HepG2 (cell line): ENCODE data around the gene ELP4. TPM values are rescaled to one million over a fixed set of nuclear protein-coding genes. Genes with fewer than 3 reads are reported as not detected.

ENCODE experiments used
- ATAC-seq: fragments of 200-7000 bp; cut with Tn5 transposase; 3 replicates; pipeline ENCODE4 v1.9.1; 2020; ENCODE audit warnings: mild to moderate bottlenecking, moderate library complexity
- BruUV-seq: library from RNA; stranded (reverse); fragments of 400-500 nt; replicated peaks from 2 replicates; lab custom pipeline; 2021; lab: Mats Ljungman, UMichigan
- CTCF ChIA-PET: fragments of 300-600 bp; formaldehyde crosslinking; extraction: SDS; loops from one replicate; lab custom pipeline; 2021; ENCODE audit warnings: low total read pairs, inconsistent platforms, low intra/inter-chr PET ratio; lab: Yijun Ruan, JAX
- POLR2A ChIA-PET: fragments of 350-600 bp; sonication (Branson Sonifier 250); formaldehyde crosslinking; loops from one replicate; lab custom pipeline; 2020; ENCODE audit warnings: antibody characterized with exemption, inconsistent platforms; lab: Yijun Ruan, JAX
- DNase-seq: peaks from one replicate; pipeline ENCODE4 v3.0.0-alpha.2; 2015; ENCODE audit warnings: low spot score
- FAIRE-seq: peaks from 3 replicates; lab custom pipeline; 2011; peaks lifted over from hg19 to GRCh38; lab: Jason Lieb, UNC
- H2AFZ ChIP-seq: one replicate; pipeline ENCODE4 v1.6.1; 2011; ENCODE audit warnings: low read length, inconsistent platforms
- H3K27ac ChIP-seq: fragments of 300-600 bp; 3 replicates; pipeline ENCODE4 v1.8.0; 2011; ENCODE audit warnings: mixed run types, mild to moderate bottlenecking, mixed read lengths, low read length, inconsistent platforms; ENCODE audit not compliant: insufficient read depth; ENCODE audit errors: extremely low read length
- H3K27me3 ChIP-seq, 2 experiments: fragments of 200-600 bp in 1 of 2; 2 replicates in 1 of 2; 3 replicates in 1 of 2; pipeline versions ENCODE4 v1.6.0 to v1.8.0; 2011; ENCODE audit warnings: low read length in 2 of 2, mild to moderate bottlenecking in 2 of 2, moderate library complexity in 2 of 2, inconsistent platforms in 1 of 2; ENCODE audit not compliant: insufficient read depth in 2 of 2, control insufficient read depth in 1 of 2
- H3K36me3 ChIP-seq, 2 experiments: fragments of 200-600 bp in 1 of 2; replicated peaks in 1 of 2; 2 replicates in 1 of 2; 3 replicates in 1 of 2; pipeline versions ENCODE4 v1.5.1 to v1.8.0; 2011; ENCODE audit warnings: low read length in 2 of 2, inconsistent platforms in 1 of 2; ENCODE audit not compliant: insufficient read depth in 2 of 2, control insufficient read depth in 1 of 2
- H3K4me1 ChIP-seq: 2 replicates; pipeline ENCODE4 v1.5.1; 2012; ENCODE audit warnings: low read length, inconsistent platforms; ENCODE audit not compliant: insufficient read depth
- H3K4me2 ChIP-seq: 2 replicates; pipeline ENCODE4 v1.6.0; 2011; ENCODE audit warnings: low read depth, low read length, inconsistent platforms
- H3K4me3 ChIP-seq, 3 experiments: fragments of 200-600 bp in 1 of 3; sonication (generic), shearing (Covaris generic) in 1 of 3; replicated peaks in 1 of 3; 2 replicates each; pipeline ENCODE4 v1.5.1; 2011 to 2016; ENCODE audit warnings: low read length in 3 of 3, inconsistent platforms in 2 of 3, low read depth in 2 of 3, mild to moderate bottlenecking in 2 of 3, control low read depth in 1 of 3, mixed read lengths in 1 of 3; ENCODE audit not compliant: insufficient read depth in 1 of 3
- H3K79me2 ChIP-seq: one replicate; pipeline ENCODE4 v1.6.1; 2011; ENCODE audit warnings: low read length, inconsistent platforms; ENCODE audit not compliant: insufficient read depth
- H3K9ac ChIP-seq: 2 replicates; pipeline ENCODE4 v1.6.0; 2011; ENCODE audit warnings: mild to moderate bottlenecking, low read depth, low read length, inconsistent platforms; ENCODE audit not compliant: insufficient read depth
- H3K9me3 ChIP-seq: 2 replicates; pipeline ENCODE4 v1.5.1; 2012; ENCODE audit warnings: mild to moderate bottlenecking, low read length
- H4K20me1 ChIP-seq: 2 replicates; pipeline ENCODE4 v1.6.0; 2011; ENCODE audit warnings: inconsistent platforms, mild to moderate bottlenecking, low read length, moderate library complexity; ENCODE audit not compliant: insufficient read depth
- BORCS8-MEF2B ChIP-seq: sonication (generic); formaldehyde crosslinking; IDR thresholded peaks from 2 replicates; pipeline ENCODE4 v1.8.0; 2022; ENCODE audit warnings: mild to moderate bottlenecking, missing genetic modification reagents
- POLR2AphosphoS5 ChIP-seq: IDR thresholded peaks from 2 replicates; pipeline ENCODE4 v1.6.1; 2012; ENCODE audit warnings: low read depth, low read length
- WIZ ChIP-seq: sonication (generic); formaldehyde crosslinking; IDR thresholded peaks from 2 replicates; pipeline ENCODE4 v1.5.1; 2020; ENCODE audit warnings: mild to moderate bottlenecking, missing genetic modification reagents
- ZNF329 ChIP-seq: sonication (generic); formaldehyde crosslinking; IDR thresholded peaks from 2 replicates; pipeline ENCODE4 v1.9.0; 2021; ENCODE audit warnings: low read depth, mild to moderate bottlenecking, missing genetic modification reagents
- ZNF792 ChIP-seq: IDR thresholded peaks from 2 replicates; pipeline ENCODE4 v1.6.1; 2016
- WGBS: methylation state at CpG from one replicate; pipeline ENCODE4 v1.1.6; 2017; ENCODE audit warnings: low lambda C conversion rate; 5-methylcytosine and 5-hydroxymethylcytosine counted together
- in situ Hi-C: cut with HindIII; loops from 2 replicates; pipeline ENCODE4 v1.10.0; 2017; ENCODE audit warnings: low pct_unique_long_range_greater_than_20kb; ENCODE audit not compliant: extremely low pct_ligation_motif_present
- intact Hi-C: fragments of 100-400 bp; cut with micrococcal nuclease; formaldehyde crosslinking; loops from one replicate; pipeline ENCODE4 v1.10.0; 2022; ENCODE audit not compliant: unreplicated experiment
- polyA plus RNA-seq, 8 experiments: library from polyadenylated mRNA; depleted of rRNA in 3 of 8; stranded (reverse) in 7 of 8; unstranded in 1 of 8; fragments of >200 nt; fragmentation: Illumina TruSeq in 4 of 8; extraction: Trizol in 4 of 8; gene quantifications; 2 replicates each; pipeline versions ENCODE4 v1.2.1 to v1.2.3, GENCODE V29; 2011 to 2016; ENCODE audit warnings: low read depth in 4 of 8, missing spikeins in 1 of 8, mixed read lengths in 1 of 8; ENCODE audit not compliant: insufficient read depth in 1 of 8
- total RNA-seq, 5 experiments: library from RNA; depleted of rRNA; stranded (reverse); fragments of >200 nt; fragmentation: Illumina TruSeq; extraction: Trizol; gene quantifications; 2 replicates each; pipeline ENCODE4 v1.2.3, GENCODE V29; 2016; ENCODE audit warnings: low read depth in 1 of 5
- TF ChIP-seq, protein P1 (sequence below): sonication (generic); formaldehyde crosslinking; IDR thresholded peaks from 2 replicates; pipeline ENCODE4 v1.9.0; 2022; ENCODE audit warnings: missing genetic modification reagents, mild to moderate bottlenecking, borderline replicate concordance
- TF ChIP-seq, protein P2 (sequence below): IDR thresholded peaks from 2 replicates; pipeline ENCODE4 v1.6.1; 2016

Gene ELP4
- total and polyA plus RNA-seq, 2 of the 13 experiments (the other 11 are each of a cell fraction or from before 2014, with no cell fraction given), result 12.8 to 19.1 TPM

DNA sequence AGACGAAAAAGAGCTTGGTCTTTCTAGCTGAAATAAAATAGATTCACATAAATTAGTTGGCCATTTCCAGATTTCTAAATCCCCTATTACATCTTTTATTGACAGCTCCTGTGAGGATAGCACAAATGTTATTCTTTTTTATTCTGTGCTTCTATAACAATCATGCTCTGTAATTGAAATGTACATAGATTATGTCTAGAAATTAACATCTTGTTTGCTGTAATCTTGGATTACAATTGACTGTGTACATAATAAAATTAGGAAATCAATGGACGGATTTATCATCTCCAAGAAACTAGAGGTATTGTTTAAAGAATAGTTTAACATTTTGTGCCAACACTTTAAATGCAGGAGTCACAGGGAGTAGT lies 31.4 kb upstream of the ELP4 start:
- no peak for FAIRE-seq
- H3K4me3 ChIP-seq, result no peak overlapping the region
- no peak overlapping the region for H3K4me2 ChIP-seq
- H3K4me1 ChIP-seq, result no peaks in the 10 kb centered on the region
- ATAC-seq, result no peak
- no TSS peak for BruUV-seq
- 97% methylated on average over 2 of the region's 2 CpGs for WGBS
- no peaks in the 10 kb centered on the region; a peak in 1 of 5 replicates for H3K27me3 ChIP-seq
- no peaks in the 10 kb centered on the region for H3K9me3 ChIP-seq
- no peak overlapping the region for H2AFZ ChIP-seq
- H4K20me1 ChIP-seq, result no peaks in the 10 kb centered on the region
- TF ChIP-seq POLR2AphosphoS5 (no peak), ZNF329 (CRISPR knock-in tag) (no peak), WIZ (CRISPR knock-in tag) (no peak), BORCS8-MEF2B (no peak), ZNF792 (CRISPR knock-in tag) (no peak)
- TF ChIP-seq, protein P1, sequence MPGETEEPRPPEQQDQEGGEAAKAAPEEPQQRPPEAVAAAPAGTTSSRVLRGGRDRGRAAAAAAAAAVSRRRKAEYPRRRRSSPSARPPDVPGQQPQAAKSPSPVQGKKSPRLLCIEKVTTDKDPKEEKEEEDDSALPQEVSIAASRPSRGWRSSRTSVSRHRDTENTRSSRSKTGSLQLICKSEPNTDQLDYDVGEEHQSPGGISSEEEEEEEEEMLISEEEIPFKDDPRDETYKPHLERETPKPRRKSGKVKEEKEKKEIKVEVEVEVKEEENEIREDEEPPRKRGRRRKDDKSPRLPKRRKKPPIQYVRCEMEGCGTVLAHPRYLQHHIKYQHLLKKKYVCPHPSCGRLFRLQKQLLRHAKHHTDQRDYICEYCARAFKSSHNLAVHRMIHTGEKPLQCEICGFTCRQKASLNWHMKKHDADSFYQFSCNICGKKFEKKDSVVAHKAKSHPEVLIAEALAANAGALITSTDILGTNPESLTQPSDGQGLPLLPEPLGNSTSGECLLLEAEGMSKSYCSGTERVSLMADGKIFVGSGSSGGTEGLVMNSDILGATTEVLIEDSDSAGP (CRISPR knock-in tag), result no peak
- TF ChIP-seq, protein P2, sequence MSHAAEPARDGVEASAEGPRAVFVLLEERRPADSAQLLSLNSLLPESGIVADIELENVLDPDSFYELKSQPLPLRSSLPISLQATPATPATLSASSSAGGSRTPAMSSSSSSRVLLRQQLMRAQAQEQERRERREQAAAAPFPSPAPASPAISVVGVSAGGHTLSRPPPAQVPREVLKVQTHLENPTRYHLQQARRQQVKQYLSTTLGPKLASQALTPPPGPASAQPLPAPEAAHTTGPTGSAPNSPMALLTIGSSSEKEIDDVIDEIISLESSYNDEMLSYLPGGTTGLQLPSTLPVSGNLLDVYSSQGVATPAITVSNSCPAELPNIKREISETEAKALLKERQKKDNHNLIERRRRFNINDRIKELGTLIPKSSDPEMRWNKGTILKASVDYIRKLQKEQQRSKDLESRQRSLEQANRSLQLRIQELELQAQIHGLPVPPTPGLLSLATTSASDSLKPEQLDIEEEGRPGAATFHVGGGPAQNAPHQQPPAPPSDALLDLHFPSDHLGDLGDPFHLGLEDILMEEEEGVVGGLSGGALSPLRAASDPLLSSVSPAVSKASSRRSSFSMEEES (CRISPR knock-in tag), result no peak
- in situ Hi-C loops (no loop called here), intact Hi-C loops (no loop called here)
- H3K27ac ChIP-seq, result no peak overlapping the region
- POLR2A ChIA-PET, result no interaction called here
- H3K36me3 ChIP-seq, result no peaks in the 10 kb centered on the region
- CTCF ChIA-PET, result no interaction called here
- H3K79me2 ChIP-seq, result peaks cover 26% of the 10 kb centered on the region
- no peak overlapping the region for H3K9ac ChIP-seq
- no peak for DNase-seq
